LNCAP (cell line): ENCODE results near the gene TMEM50B.

Source experiments
- TF ChIP-seq, protein P1 (sequence below): fragments of 450-650 bp; IDR thresholded peaks from 2 replicates; pipeline ENCODE4 v1.5.1; 2017; ENCODE audit warnings: mild to moderate bottlenecking

TMEM50B gene

DNA sequence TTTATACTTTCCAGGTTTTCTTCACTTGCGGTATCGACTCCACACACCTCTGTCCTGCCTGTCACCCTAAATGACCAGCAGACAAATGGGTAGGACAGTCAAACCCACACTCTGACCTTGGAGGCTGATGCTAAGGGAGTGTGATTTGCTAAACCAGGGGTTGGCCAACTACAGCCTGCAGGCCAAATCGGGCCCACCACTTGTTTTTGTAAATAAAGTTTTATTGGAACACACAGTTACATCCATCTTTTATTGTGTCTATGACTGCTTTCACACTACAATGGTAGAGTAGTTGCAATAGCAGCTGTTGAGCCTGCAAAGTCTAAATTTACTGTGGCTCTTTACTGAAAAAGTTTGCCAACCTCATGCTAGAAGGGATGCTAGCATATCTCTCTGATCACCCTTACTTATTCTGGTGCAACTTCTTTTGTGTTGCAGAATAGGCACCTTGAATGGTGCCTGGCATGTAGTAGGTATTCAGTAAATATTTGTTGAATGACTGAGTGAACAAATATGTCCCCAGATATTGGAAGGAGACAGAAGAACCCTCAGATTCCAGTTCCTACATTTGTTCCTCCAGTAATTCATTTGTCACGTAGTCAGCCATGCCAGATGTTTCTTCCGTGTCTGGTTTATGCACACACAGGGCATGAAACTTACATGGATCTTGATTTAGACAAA lies 57.9 kb downstream of the TMEM50B start:
- TF ChIP-seq, protein P1, sequence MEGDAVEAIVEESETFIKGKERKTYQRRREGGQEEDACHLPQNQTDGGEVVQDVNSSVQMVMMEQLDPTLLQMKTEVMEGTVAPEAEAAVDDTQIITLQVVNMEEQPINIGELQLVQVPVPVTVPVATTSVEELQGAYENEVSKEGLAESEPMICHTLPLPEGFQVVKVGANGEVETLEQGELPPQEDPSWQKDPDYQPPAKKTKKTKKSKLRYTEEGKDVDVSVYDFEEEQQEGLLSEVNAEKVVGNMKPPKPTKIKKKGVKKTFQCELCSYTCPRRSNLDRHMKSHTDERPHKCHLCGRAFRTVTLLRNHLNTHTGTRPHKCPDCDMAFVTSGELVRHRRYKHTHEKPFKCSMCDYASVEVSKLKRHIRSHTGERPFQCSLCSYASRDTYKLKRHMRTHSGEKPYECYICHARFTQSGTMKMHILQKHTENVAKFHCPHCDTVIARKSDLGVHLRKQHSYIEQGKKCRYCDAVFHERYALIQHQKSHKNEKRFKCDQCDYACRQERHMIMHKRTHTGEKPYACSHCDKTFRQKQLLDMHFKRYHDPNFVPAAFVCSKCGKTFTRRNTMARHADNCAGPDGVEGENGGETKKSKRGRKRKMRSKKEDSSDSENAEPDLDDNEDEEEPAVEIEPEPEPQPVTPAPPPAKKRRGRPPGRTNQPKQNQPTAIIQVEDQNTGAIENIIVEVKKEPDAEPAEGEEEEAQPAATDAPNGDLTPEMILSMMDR, result no peak

DNA sequence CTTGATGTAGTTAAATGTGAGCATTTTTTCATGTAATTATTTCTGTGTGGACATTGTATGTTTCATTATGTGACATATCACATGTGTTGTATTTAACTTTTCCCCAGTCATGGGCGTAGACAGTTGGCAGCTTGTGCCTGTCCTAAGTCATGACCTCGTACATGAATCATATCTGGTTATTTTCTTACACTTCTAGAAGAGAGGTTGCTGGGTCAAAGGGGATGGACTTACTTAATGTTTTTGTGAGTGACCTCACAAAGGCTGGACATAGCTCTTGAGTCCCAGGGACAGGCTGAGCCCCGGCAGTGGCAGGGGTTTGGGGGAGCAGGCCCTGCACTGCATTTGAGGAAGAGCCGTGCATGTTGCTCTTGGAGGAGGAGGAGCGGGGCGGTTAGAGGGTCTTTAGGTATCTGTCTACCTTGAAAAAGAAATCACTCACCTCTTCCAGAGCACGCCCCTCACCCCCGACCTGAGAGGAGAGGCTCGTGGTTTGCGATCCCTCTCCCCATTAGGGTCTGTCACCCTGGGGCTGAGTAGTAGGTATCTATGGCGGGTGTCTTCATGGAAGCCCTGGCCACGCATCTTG lies 60.1 kb downstream of the TMEM50B start:
- TF ChIP-seq, protein P1, result no peak

DNA sequence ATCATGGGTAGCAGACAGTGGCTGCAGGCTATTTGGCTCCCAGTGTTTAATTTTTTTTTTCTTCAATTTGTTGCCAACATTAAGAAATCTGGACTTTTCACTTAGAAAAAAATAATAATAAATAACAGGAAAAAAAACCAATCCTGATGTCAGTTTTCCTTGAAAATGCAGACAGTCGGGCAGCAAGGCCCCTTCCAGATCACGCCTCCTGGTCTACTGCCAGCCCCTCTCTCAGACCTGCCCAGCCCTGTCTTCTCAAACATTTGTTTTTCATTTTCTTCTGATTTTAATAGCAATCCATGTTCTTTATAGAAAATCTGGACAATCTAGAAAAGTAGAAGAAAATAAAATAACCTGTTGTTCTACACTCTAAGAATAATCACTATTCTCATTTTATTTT lies 61.1 kb downstream of the TMEM50B start:
- TF ChIP-seq, protein P1, result no peak

DNA sequence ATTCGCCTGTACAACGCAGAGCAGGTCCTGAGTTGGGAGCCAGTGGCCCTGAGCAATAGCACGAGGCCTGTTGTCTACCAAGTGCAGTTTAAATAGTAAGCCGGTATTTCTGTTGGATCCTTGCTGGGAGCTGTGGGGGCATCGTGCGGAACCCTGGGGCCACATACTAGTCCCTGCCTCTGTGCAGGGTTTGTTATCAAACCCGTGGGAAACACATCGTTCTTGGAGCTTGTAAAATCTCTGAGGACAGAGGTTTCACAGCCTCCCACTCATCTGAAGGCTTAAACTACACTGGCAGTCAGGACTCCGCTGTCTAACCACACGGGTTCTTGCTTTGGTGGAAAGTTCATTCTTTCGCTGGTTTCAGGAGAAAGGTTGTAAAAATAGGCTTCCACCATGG lies 64.8 kb downstream of the TMEM50B start:
- TF ChIP-seq, protein P1, result no peak

DNA sequence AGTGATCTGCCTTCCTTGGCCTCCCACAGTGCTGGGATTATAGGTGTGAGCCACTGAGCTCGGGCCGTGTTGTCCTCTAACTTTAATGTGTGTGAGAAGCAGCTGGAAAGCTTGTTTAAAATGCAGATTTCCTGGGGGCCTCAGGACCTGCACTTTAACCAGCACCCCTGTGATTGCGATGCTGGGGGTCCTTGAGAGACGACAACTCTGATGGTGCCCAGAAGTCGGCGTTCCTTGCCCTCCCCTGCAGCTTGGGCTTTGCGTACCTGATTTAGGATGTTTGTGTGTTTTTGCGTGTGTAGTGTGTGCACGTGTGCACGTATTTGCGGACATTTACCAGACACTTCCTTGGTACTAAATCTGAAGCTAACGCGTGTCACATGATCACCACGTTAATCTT lies 65.7 kb downstream of the TMEM50B start:
- TF ChIP-seq, protein P1, result no peak

DNA sequence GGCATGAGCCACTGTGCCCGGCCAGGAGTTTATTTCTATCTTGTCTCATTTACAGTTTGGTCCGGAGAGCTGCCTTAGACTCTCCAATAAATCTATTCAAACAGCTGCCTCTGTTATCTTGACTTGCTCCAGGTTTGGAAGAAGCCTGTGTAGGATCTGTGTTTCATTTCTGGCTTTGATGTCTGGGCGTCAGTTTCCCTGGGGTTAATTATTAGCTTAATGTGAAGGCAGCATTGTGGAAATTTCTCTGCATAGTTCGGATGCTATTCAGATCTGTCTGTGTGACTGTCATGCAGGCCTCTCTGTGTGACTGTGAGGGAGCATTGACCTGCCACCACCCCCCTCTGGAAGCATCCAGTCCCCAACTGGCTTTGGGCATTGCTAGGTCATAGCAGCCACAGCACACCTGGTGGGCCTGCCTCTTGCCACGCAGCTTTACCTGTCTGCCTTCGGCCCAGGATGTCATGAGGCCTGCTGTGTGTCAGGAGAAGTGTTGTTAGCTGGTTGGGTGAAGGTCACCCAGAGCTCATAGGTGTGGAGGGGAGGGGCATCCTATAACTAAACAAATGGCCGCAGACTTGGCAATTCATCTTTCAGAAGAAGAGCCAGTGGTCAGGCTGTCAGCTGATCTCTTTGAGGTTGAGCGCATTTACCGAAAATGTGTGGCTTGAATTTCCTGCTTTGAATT lies 66.8 kb downstream of the TMEM50B start:
- TF ChIP-seq, protein P1, result no peak

DNA sequence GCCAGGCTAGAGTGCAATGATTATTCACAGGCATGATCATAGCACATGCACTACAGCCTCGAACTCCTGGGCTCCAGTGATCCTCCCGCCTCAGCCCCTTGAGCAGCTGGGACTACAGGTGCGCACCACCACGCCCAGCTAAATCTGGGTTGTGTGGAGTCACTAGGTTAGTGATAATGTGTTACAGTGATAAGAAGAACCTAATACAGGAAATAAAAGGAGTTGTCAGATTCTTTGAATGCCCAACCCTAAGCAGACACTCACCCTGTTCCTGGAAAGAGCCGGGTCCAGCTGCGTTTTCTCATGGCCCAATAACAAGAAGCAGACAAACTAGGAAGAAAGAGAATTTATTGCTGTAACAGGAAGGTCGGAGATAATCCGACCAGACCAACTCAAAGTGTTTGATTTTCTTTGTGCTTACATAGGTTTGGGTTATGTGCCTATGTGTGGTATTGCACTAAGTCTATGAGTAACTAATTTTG lies 67.8 kb downstream of the TMEM50B start:
- TF ChIP-seq, protein P1, result no peak
